Measurements from ENCODE around the gene SMARCA4. TPM values are rescaled to one million over a fixed set of nuclear protein-coding genes. Genes with fewer than 3 reads are reported as not detected.
A peak's percentile ranks its signal among the peaks of the same experiment; 100 is the strongest.

Gene SMARCA4
- 100 to 1,000 TPM in 1 of 9 donors, 10 to 100 TPM in 8; 46.3 to 114 (median 59.3) TPM for total RNA-seq
- 100 to 1,000 TPM in 1 of 3 donors, 10 to 100 TPM in 2; 58.8 to 124 (median 80.0) TPM for polyA plus RNA-seq
- long read RNA-seq, donor 1, partial matches to known transcripts: 0 of 2 reads
- long read RNA-seq, donor 1, other reads (novel, unspliced or antisense): 0 of 2 reads
- long read RNA-seq, donor 2, partial matches to known transcripts: 0 of 3 reads
- long read RNA-seq, donor 2, other reads (novel, unspliced or antisense): 0 of 3 reads
- long read RNA-seq, donor 3: 0 reads
- long read RNA-seq, donor 4, partial matches to known transcripts: 6 of 8 reads
- long read RNA-seq, donor 4, other reads (novel, unspliced or antisense): 2 of 8 reads
- long read RNA-seq, donor 5, full-length matches to known transcripts: 16 of 77 reads
- long read RNA-seq, donor 5, partial matches to known transcripts: 44 of 77 reads
- long read RNA-seq, donor 5, other reads (novel, unspliced or antisense): 17 of 77 reads
- long read RNA-seq, donor 6, partial matches to known transcripts: 12 of 13 reads
- long read RNA-seq, donor 6, other reads (novel, unspliced or antisense): 0 of 13 reads
- long read RNA-seq, donor 7, partial matches to known transcripts: 0 of 3 reads
- long read RNA-seq, donor 7, other reads (novel, unspliced or antisense): 0 of 3 reads
- long read RNA-seq, donor 8, partial matches to known transcripts: 0 of 1 reads
- long read RNA-seq, donor 8, other reads (novel, unspliced or antisense): 0 of 1 reads
- long read RNA-seq, donor 9, partial matches to known transcripts: 0 of 2 reads
- long read RNA-seq, donor 9, other reads (novel, unspliced or antisense): 0 of 2 reads
- long read RNA-seq, donor 10, partial matches to known transcripts: 0 of 1 reads
- long read RNA-seq, donor 10, other reads (novel, unspliced or antisense): 0 of 1 reads

- Histone ChIP-seq H3K9me3 (replicated peaks in 1 of 3) (no peaks in the 10 kb centered on the region), H3K4me3 (peak within 1 kb of the TSS; percentile 62 to 100 (median 76)), H3K4me1 (replicated peaks in 1 of 2) (peaks cover 5 to 18% of the 10 kb centered on the region in 2 donors), H3K27ac (peak within 1 kb of the TSS; percentile 79 to 99 (median 94)), H3K27me3 (no peaks in the 10 kb centered on the region), H3K36me3 (replicated peaks in 1 of 2) (no peaks in the 10 kb centered on the region)
- intact Hi-C loops (cut with DNase I): no loop called here
- DNase-seq: peak; percentile 96 to 99 (median 97)
- WGBS, 4 donors: 0 to 2% (median 1%) methylated on average over 12 to 100 of the region's 100 CpGs
- TF ChIP-seq, protein P1, sequence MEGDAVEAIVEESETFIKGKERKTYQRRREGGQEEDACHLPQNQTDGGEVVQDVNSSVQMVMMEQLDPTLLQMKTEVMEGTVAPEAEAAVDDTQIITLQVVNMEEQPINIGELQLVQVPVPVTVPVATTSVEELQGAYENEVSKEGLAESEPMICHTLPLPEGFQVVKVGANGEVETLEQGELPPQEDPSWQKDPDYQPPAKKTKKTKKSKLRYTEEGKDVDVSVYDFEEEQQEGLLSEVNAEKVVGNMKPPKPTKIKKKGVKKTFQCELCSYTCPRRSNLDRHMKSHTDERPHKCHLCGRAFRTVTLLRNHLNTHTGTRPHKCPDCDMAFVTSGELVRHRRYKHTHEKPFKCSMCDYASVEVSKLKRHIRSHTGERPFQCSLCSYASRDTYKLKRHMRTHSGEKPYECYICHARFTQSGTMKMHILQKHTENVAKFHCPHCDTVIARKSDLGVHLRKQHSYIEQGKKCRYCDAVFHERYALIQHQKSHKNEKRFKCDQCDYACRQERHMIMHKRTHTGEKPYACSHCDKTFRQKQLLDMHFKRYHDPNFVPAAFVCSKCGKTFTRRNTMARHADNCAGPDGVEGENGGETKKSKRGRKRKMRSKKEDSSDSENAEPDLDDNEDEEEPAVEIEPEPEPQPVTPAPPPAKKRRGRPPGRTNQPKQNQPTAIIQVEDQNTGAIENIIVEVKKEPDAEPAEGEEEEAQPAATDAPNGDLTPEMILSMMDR (IDR thresholded peaks at IDR 0.05): no peak
- TF ChIP-seq POLR2A (IDR thresholded peaks at IDR 0.05): peak; percentile 86 to 98
Observed at GRCh38 chr19:10960314-10961072, at the start of gene SMARCA4. Gene SMARCA4 (plus strand): TSS chr19:10961030. CDS start chr19:10984152, 23,122 bp downstream.

GRCh38 chr19:10911579-10912363 is 49.1 kb upstream of the SMARCA4 start:
- 82 to 87% (median 82%) methylated on average over 25 to 31 of the region's 31 CpGs for WGBS, 4 donors
- TF ChIP-seq, protein P1 (IDR thresholded peaks at IDR 0.05): no peak
- TF ChIP-seq POLR2A (IDR thresholded peaks at IDR 0.05): no peak
- intact Hi-C loops (cut with DNase I): no loop called here

GRCh38 chr19:10912619-10913018 is 48.2 kb upstream of the SMARCA4 start:
- H3K4me1 ChIP-seq (replicated peaks in 1 of 2): peaks cover 0 to 8% of the 10 kb centered on the region in 2 donors
- no peak for TF ChIP-seq POLR2A (IDR thresholded peaks at IDR 0.05)
- TF ChIP-seq, protein P1 (IDR thresholded peaks at IDR 0.05): no peak
- 92 to 98% (median 94%) methylated on average over 10 to 18 of the region's 18 CpGs for WGBS, 4 donors
- H3K4me3 ChIP-seq: no peak overlapping the region
- intact Hi-C loops (cut with DNase I): no loop called here
- peaks cover 0 to 66% of the 10 kb centered on the region in 2 donors for H3K36me3 ChIP-seq (replicated peaks in 1 of 2)
- no peaks in the 10 kb centered on the region for H3K27me3 ChIP-seq
- no peaks in the 10 kb centered on the region for H3K9me3 ChIP-seq (replicated peaks in 1 of 3)
- no peak for DNase-seq
- no peak overlapping the region for H3K27ac ChIP-seq

More at GRCh38 chr19:10911579-10912363, 49.1 kb upstream of the SMARCA4 start:
- Histone ChIP-seq H3K36me3 (replicated peaks in 1 of 2) (peaks cover 0 to 68% of the 10 kb centered on the region in 2 donors), H3K4me3 (no peak overlapping the region), H3K9me3 (replicated peaks in 1 of 3) (no peaks in the 10 kb centered on the region), H3K27me3 (no peaks in the 10 kb centered on the region), H3K27ac (peak overlapping the region in 2 of 5 donors; percentile 0 to 65), H3K4me1 (replicated peaks in 1 of 2) (peaks cover 0 to 8% of the 10 kb centered on the region in 2 donors)
- peak in 2 of 7 donors; percentile 33 to 34 for DNase-seq
